ENCODE data around the gene EBP. TPM values are rescaled to one million over a fixed set of nuclear protein-coding genes. Genes with fewer than 3 reads are reported as not detected.

EBP gene
- total RNA-seq, 4 donors from 2014 or later: 43.5 to 87.0 (median 64.1) TPM

GRCh38 chrX:48513670-48514069 is 7.9 kb upstream of the EBP start:
- no peak for TF ChIP-seq POLR2A (IDR thresholded peaks at IDR 0.05)
- no peak for TF ChIP-seq CTCF (IDR thresholded peaks at IDR 0.05)
- 88 to 91% methylated on average over 4 of the region's 4 CpGs for WGBS, 2 donors
- DNase-seq (ENCODE audit: low spot score in 2 of 2): no peak
- intact Hi-C loops (cut with DNase I; ENCODE audit: low total_unique reads): no loop called here
- no peak overlapping the region for H3K4me3 ChIP-seq (ENCODE audit: low read depth, poor library complexity, severe bottlenecking)

GRCh38 chrX:48514126-48514806 is 7.3 kb upstream of the EBP start:
- no peak overlapping the region for H3K4me3 ChIP-seq (ENCODE audit: low read depth, poor library complexity, severe bottlenecking)
- 73 to 83% methylated on average over 15 to 16 of the region's 16 CpGs for WGBS, 2 donors
- intact Hi-C loops (cut with DNase I; ENCODE audit: low total_unique reads): no loop called here
- no peak for DNase-seq (ENCODE audit: low spot score in 2 of 2)
- no peak for TF ChIP-seq CTCF (IDR thresholded peaks at IDR 0.05)
- no peak for TF ChIP-seq POLR2A (IDR thresholded peaks at IDR 0.05)

DNA sequence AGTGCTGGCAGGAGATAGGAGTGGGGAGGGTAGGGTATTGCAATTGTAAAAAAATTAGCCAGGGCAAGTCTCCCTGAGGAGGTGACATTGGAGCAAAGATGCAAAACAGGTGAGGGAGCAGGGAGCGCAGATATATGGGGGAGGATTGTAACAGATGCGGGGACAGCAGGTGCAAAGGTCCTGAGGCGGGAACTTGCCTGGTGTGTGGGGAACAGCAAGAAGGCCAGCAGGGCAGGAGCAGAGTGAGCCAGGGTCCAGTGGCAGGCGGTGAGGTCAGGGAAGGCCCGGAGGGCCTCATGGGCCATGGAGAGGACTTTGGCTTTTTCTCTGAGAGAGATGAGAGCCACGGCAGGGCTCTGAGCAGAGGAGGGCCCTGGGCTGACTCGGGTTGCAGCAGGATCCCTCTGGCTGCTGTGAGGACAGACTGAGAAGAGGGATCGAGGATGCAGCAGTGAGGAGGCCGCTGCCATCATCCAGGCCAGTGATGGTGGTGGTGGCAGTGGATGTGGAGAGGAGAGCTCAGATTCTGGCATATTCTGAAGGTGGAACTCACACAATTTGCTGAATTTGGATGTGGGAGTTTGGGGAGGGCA is 6.6 kb upstream of the EBP start:
- no peak for DNase-seq (ENCODE audit: low spot score in 2 of 2)
- H3K4me3 ChIP-seq (ENCODE audit: low read depth, poor library complexity, severe bottlenecking): no peak overlapping the region
- TF ChIP-seq POLR2A (IDR thresholded peaks at IDR 0.05) (no peak), CTCF (IDR thresholded peaks at IDR 0.05) (no peak)
- intact Hi-C loops (cut with DNase I; ENCODE audit: low total_unique reads): no loop called here
- WGBS, 2 donors: 89 to 97% methylated on average over 9 of the region's 9 CpGs

DNA sequence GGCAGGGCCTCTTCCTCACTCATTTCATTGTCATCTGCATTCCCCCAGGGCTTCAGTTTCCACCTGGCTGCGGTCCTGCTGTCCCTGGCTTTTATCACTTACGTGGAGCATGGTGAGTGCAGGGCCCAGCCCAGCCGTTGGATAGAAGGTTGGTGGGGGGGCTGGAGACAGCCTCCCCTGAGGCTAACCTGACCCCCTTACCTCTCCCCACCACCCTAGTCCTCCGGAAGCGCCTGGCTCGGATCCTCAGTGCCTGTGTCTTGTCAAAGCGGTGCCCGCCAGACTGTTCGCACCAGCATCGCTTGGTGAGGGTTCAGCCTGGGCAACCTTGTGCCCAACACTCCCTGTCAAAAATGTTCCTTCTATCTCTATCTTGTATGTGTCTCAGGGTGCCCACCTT is 5.8 kb upstream of the EBP start:
- TF ChIP-seq CTCF (IDR thresholded peaks at IDR 0.05) (no peak), POLR2A (IDR thresholded peaks at IDR 0.05) (no peak)
- 86 to 93% methylated on average over 3 to 10 of the region's 10 CpGs for WGBS, 2 donors
- intact Hi-C loops (cut with DNase I; ENCODE audit: low total_unique reads): no loop called here
- DNase-seq (ENCODE audit: low spot score in 2 of 2): no peak
- no peak overlapping the region for H3K4me3 ChIP-seq (ENCODE audit: low read depth, poor library complexity, severe bottlenecking)

- TF ChIP-seq CTCF (IDR thresholded peaks at IDR 0.05) (no peak), POLR2A (IDR thresholded peaks at IDR 0.05) (no peak)
- DNase-seq (ENCODE audit: low spot score in 2 of 2): no peak
- 84 to 89% methylated on average over 10 of the region's 10 CpGs for WGBS, 2 donors
- H3K4me3 ChIP-seq (ENCODE audit: low read depth, poor library complexity, severe bottlenecking): no peak overlapping the region
- intact Hi-C loops (cut with DNase I; ENCODE audit: low total_unique reads): no loop called here
Measured at GRCh38 chrX:48516285-48516684, 5.3 kb upstream of the EBP start.

Data from lower leg skin (tissue), 4 donors.